Breast epithelium (tissue), 3 donors: Measurements from ENCODE around the gene CCL26.

Source experiments
- CTCF ChIP-seq, 3 donors: fragments of 450-650 bp; IDR thresholded peaks; one replicate each; pipeline ENCODE4 v1.5.1; 2016 to 2017; ENCODE audit warnings: antibody characterized with exemption in 3 of 3, mild to moderate bottlenecking in 3 of 3, moderate library complexity in 3 of 3
- POLR2A ChIP-seq: fragments of 450-650 bp; IDR thresholded peaks from one replicate; pipeline ENCODE4 v1.6.1; 2016; ENCODE audit warnings: antibody characterized with exemption, mild to moderate bottlenecking, moderate library complexity
- POLR2AphosphoS5 ChIP-seq, 3 donors: sonication (generic); formaldehyde crosslinking; IDR thresholded peaks; one replicate each; pipeline ENCODE4 v1.6.1; 2017; ENCODE audit warnings: antibody characterized with exemption in 3 of 3

- TF ChIP-seq CTCF (IDR thresholded peaks at IDR 0.05): no peak
- no peak for TF ChIP-seq POLR2AphosphoS5 (IDR thresholded peaks at IDR 0.05)
- no peak for TF ChIP-seq POLR2A
Measured at GRCh38 chr7:75813781-75814236, 41.8 kb upstream of the CCL26 start, which contains the start of gene CCL24.
